ENCODE results near the gene OR2A2. TPM values are rescaled to one million over a fixed set of nuclear protein-coding genes. Genes with fewer than 3 reads are reported as not detected.

Gene OR2A2
- polyA plus RNA-seq, 3 donors = not detected

- DNase-seq = no peak
Observed at GRCh38 chr7:144137501-144137900, 28.1 kb downstream of the OR2A2 start.

DNA sequence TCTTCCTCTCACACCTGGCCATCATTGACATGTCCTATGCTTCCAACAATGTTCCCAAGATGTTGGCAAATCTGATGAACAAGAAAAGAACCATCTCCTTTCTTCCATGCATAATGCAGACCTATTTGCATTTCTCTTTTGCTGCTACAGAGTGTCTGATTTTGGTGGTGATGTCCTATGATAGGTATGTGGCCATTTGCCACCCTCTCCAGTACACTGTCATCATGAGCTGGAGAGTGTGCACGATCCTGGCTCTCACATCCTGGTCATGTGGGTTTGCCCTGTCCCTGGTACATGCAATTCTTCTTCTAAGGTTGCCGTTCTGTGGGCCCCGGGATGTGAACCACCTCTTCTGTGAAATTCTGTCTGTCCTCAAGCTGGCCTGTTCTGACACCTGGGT, 32.8 kb downstream of the OR2A2 start:
- no peak for DNase-seq

DNA sequence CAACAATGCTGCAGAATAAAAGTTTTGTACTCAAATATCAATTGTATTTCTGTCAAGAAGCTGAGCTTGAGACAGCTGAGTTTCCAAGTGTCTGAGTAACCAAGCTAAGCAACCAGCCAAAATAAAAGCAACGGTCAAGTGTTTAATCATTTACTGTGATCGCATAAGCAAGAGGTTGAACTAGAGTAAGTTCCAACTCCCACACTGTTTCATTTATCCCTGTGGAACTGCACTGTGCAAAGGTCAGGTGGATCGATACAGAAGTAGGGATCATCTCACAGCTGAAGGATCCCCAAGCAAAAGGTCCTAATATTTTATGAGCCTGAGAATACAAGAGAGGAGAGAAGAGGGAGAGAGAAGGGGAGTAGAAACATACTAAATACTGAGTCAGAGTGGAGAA, 35.0 kb downstream of the OR2A2 start:
- DNase-seq = no peak

GRCh38 chr7:144148224-144148827, 38.9 kb downstream of the OR2A2 start:
- no peak for DNase-seq

- no peak for DNase-seq
Observed at GRCh38 chr7:144158861-144159260, 49.5 kb downstream of the OR2A2 start.

Other genes with a start within 250 kb of the OR2A2 start
- 10 to 100 TPM; 79.2 to 80.9 (median 80.7) TPM for gene TCAF1, start 207.4 kb upstream of the OR2A2 start, polyA plus RNA-seq (ENCODE audit: insufficient read length in 3 of 3)
- gene OR2F2, start 174.3 kb upstream of the OR2A2 start, polyA plus RNA-seq (ENCODE audit: insufficient read length in 3 of 3) = not detected
- under 1 TPM in 2 of 3 donors, not detected in 1; 0.17 to 0.22 TPM for gene OR2F1, start 154.7 kb upstream of the OR2A2 start, polyA plus RNA-seq (ENCODE audit: insufficient read length in 3 of 3)
- not detected for gene OR6B1, start 109.3 kb upstream of the OR2A2 start, polyA plus RNA-seq (ENCODE audit: insufficient read length in 3 of 3)
- gene OR2A5, start 60.6 kb upstream of the OR2A2 start, polyA plus RNA-seq (ENCODE audit: insufficient read length in 3 of 3) = under 1 TPM in 2 of 3 donors, not detected in 1; 0.25 to 0.36 TPM
- not detected for gene OR2A25, start 39.8 kb upstream of the OR2A2 start, polyA plus RNA-seq (ENCODE audit: insufficient read length in 3 of 3)
- under 1 TPM in 1 of 3 donors, not detected in 2; 0.05 TPM for gene OR2A12, start 23.3 kb upstream of the OR2A2 start, polyA plus RNA-seq (ENCODE audit: insufficient read length in 3 of 3)
- gene OR2A14, start 13.6 kb downstream of the OR2A2 start, polyA plus RNA-seq (ENCODE audit: insufficient read length in 3 of 3) = under 1 TPM in 1 of 3 donors, not detected in 2; 0.09 TPM
- gene CTAGE4, start 73.9 kb downstream of the OR2A2 start, polyA plus RNA-seq (ENCODE audit: insufficient read length in 3 of 3) = 10 to 100 TPM in 1 of 3 donors, 1 to 10 TPM in 2; 1.7 to 10.5 (median 3.1) TPM
- 10 to 100 TPM; 18.4 to 27.3 (median 19.5) TPM for gene ARHGEF35, start 86.2 kb downstream of the OR2A2 start, polyA plus RNA-seq (ENCODE audit: insufficient read length in 3 of 3)
- 1 to 10 TPM in 2 of 3 donors, under 1 TPM in 1; 0.58 to 2.7 (median 2.5) TPM for gene OR2A42, start 130.0 kb downstream of the OR2A2 start, polyA plus RNA-seq (ENCODE audit: insufficient read length in 3 of 3)
- 10 to 100 TPM in 2 of 3 donors, 1 to 10 TPM in 1; 3.2 to 21.1 (median 19.6) TPM for gene OR2A7, start 155.2 kb downstream of the OR2A2 start, polyA plus RNA-seq (ENCODE audit: insufficient read length in 3 of 3)
- gene CTAGE8, start 159.7 kb downstream of the OR2A2 start, polyA plus RNA-seq (ENCODE audit: insufficient read length in 3 of 3) = 10 to 100 TPM in 1 of 3 donors, 1 to 10 TPM in 2; 5.3 to 16.3 (median 8.2) TPM
- 1 to 10 TPM in 2 of 3 donors, under 1 TPM in 1; 0.51 to 1.2 (median 1.2) TPM for gene OR2A1, start 202.8 kb downstream of the OR2A2 start, polyA plus RNA-seq (ENCODE audit: insufficient read length in 3 of 3)
- gene ARHGEF5, start 245.8 kb downstream of the OR2A2 start, polyA plus RNA-seq (ENCODE audit: insufficient read length in 3 of 3) = 10 to 100 TPM; 17.6 to 34.9 (median 32.8) TPM